ENCODE data around the gene C19orf85.

The C19orf85 gene

GRCh38 chr19:55490478-55491432 is 26.2 kb upstream of the C19orf85 start:
- Histone ChIP-seq H3K4me3 (ENCODE audit: low read depth, low read length) (no peak overlapping the region), H3K27me3 (ENCODE audit: control insufficient read depth, insufficient read depth, low read length) (no peaks in the 10 kb centered on the region), H3K9me3 (ENCODE audit: control insufficient read depth, low read length) (no peaks in the 10 kb centered on the region), H3K9ac (no peak overlapping the region), H3K36me3 (ENCODE audit: control insufficient read depth, insufficient read depth, low read length) (no peaks in the 10 kb centered on the region), H3K79me2 (no peaks in the 10 kb centered on the region), H3K4me1 (peaks cover 5% of the 10 kb centered on the region), H2AFZ (no peak overlapping the region), H3K27ac (no peak overlapping the region), H3K4me2 (ENCODE audit: low read length) (no peak overlapping the region)
- TF ChIP-seq, protein P1, sequence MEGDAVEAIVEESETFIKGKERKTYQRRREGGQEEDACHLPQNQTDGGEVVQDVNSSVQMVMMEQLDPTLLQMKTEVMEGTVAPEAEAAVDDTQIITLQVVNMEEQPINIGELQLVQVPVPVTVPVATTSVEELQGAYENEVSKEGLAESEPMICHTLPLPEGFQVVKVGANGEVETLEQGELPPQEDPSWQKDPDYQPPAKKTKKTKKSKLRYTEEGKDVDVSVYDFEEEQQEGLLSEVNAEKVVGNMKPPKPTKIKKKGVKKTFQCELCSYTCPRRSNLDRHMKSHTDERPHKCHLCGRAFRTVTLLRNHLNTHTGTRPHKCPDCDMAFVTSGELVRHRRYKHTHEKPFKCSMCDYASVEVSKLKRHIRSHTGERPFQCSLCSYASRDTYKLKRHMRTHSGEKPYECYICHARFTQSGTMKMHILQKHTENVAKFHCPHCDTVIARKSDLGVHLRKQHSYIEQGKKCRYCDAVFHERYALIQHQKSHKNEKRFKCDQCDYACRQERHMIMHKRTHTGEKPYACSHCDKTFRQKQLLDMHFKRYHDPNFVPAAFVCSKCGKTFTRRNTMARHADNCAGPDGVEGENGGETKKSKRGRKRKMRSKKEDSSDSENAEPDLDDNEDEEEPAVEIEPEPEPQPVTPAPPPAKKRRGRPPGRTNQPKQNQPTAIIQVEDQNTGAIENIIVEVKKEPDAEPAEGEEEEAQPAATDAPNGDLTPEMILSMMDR (IDR thresholded peaks at IDR 0.05): no peak

GRCh38 chr19:55489711-55490477 is 25.3 kb upstream of the C19orf85 start:
- H3K27ac ChIP-seq: no peak overlapping the region
- H3K4me1 ChIP-seq: peaks cover 5% of the 10 kb centered on the region
- no peak overlapping the region for H3K4me2 ChIP-seq (ENCODE audit: low read length)
- no peaks in the 10 kb centered on the region for H3K9me3 ChIP-seq (ENCODE audit: control insufficient read depth, low read length)
- no peaks in the 10 kb centered on the region for H3K27me3 ChIP-seq (ENCODE audit: control insufficient read depth, insufficient read depth, low read length)
- no peak overlapping the region for H2AFZ ChIP-seq
- no peaks in the 10 kb centered on the region for H3K79me2 ChIP-seq
- TF ChIP-seq, protein P1 (IDR thresholded peaks at IDR 0.05): no peak
- no peak overlapping the region for H3K4me3 ChIP-seq (ENCODE audit: low read depth, low read length)
- no peak overlapping the region for H3K9ac ChIP-seq
- no peaks in the 10 kb centered on the region for H3K36me3 ChIP-seq (ENCODE audit: control insufficient read depth, insufficient read depth, low read length)

GRCh38 chr19:55488986-55489710 is 24.6 kb upstream of the C19orf85 start:
- Histone ChIP-seq H3K9me3 (ENCODE audit: control insufficient read depth, low read length) (no peaks in the 10 kb centered on the region), H3K79me2 (no peaks in the 10 kb centered on the region), H3K36me3 (ENCODE audit: control insufficient read depth, insufficient read depth, low read length) (no peaks in the 10 kb centered on the region), H2AFZ (no peak overlapping the region), H3K4me1 (peaks cover 10% of the 10 kb centered on the region), H3K4me3 (ENCODE audit: low read depth, low read length) (no peak overlapping the region), H3K27ac (no peak overlapping the region), H3K4me2 (ENCODE audit: low read length) (no peak overlapping the region), H3K27me3 (ENCODE audit: control insufficient read depth, insufficient read depth, low read length) (no peaks in the 10 kb centered on the region), H3K9ac (no peak overlapping the region)
- TF ChIP-seq, protein P1 (IDR thresholded peaks at IDR 0.05): no peak

DNA sequence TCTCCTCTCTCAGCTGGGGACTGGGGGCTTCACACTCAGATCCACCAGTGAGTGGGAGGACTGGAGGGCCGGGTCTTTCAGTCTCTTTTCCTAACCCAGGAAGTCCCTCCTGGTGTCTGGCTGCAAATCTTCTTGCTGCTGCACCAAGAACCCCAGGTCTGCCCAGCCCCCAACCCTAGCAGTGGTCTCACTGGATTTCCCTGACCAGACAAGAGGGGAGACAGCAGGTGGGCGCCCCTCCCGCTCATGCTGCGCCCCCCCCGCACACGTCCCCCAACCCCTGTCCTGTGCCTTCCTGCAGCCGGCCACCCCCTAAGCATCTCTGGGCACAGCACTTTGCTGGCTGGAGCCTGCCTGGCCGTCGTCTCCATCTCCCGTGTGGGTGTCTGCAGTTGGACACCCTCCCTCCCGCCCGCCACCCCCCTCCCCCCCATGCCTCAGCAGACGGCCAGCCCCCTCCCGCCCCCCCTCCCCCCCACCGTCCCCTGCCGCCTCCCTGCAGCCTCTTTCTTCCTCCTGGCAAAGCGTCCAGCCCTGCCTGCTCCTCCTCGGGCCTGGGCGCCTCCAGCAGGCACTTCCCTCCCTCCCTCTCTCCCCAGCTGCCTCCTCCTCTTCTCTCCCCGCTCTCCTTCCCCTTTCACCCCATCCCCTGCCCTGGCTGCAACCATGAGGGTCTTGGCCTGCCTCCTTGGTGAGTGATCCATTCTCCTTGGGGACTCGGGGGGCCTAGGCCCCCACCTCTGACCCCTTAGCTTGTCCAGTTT is 23.6 kb upstream of the C19orf85 start, which contains the start of gene SSC5D:
SSC5D (plus strand) TSS at position 513 of the 764 bp plus-strand sequence; CDS start at position 667, 154 bp downstream.
- H3K36me3 ChIP-seq (ENCODE audit: control insufficient read depth, insufficient read depth, low read length): no peaks in the 10 kb centered on the region

More for the DNA sequence above, 23.6 kb upstream of the C19orf85 start, which contains the start of gene SSC5D:
- Histone ChIP-seq H2AFZ (no peak within 1 kb of the TSS), H3K27me3 (ENCODE audit: control insufficient read depth, insufficient read depth, low read length) (no peaks in the 10 kb centered on the region), H3K9me3 (ENCODE audit: control insufficient read depth, low read length) (no peaks in the 10 kb centered on the region), H3K79me2 (no peaks in the 10 kb centered on the region), H3K4me2 (ENCODE audit: low read length) (peak within 1 kb of the TSS; percentile 22), H3K4me1 (peaks cover 13% of the 10 kb centered on the region), H3K9ac (no peak within 1 kb of the TSS), H3K27ac (peak within 1 kb of the TSS; percentile 41), H3K4me3 (ENCODE audit: low read depth, low read length) (no peak within 1 kb of the TSS)
- TF ChIP-seq, protein P1 (IDR thresholded peaks at IDR 0.05): no peak
